Epidermal melanocyte (primary cell): ENCODE measurements around the gene ATP5ME.

Source experiments
- DNase-seq: peaks from one replicate; pipeline ENCODE4 v3.0.0; 2011; ENCODE audit warnings: low spot score; ENCODE audit not compliant: insufficient read length

The ATP5ME gene

GRCh38 chr4:684623-685327 lies 10.7 kb upstream of the ATP5ME start:
- DNase-seq = no peak

GRCh38 chr4:683982-684622 lies 10.0 kb upstream of the ATP5ME start:
- peak; percentile 70 for DNase-seq

- DNase-seq = no peak
Observed at GRCh38 chr4:683247-683897, 9.3 kb upstream of the ATP5ME start.

GRCh38 chr4:682490-683172 lies 8.6 kb upstream of the ATP5ME start:
- DNase-seq = no peak

- no peak for DNase-seq
Observed at GRCh38 chr4:681736-682451, 7.8 kb upstream of the ATP5ME start.

- DNase-seq = peak; percentile 87
Observed at GRCh38 chr4:680928-681645, 7.0 kb upstream of the ATP5ME start.

GRCh38 chr4:680551-680927 lies 6.5 kb upstream of the ATP5ME start:
- DNase-seq = no peak

- no peak for DNase-seq
Observed at GRCh38 chr4:680091-680490, 6.0 kb upstream of the ATP5ME start.

GRCh38 chr4:679629-680028 lies 5.6 kb upstream of the ATP5ME start:
- no peak for DNase-seq

GRCh38 chr4:679104-679481 lies 5.0 kb upstream of the ATP5ME start:
- no peak for DNase-seq

GRCh38 chr4:678331-679103 lies 4.4 kb upstream of the ATP5ME start:
- no peak for DNase-seq

GRCh38 chr4:677431-678293 lies 3.6 kb upstream of the ATP5ME start:
- no peak for DNase-seq

- DNase-seq = no peak
Observed at GRCh38 chr4:676871-677235, 2.8 kb upstream of the ATP5ME start.

GRCh38 chr4:675980-676870 lies 2.1 kb upstream of the ATP5ME start:
- DNase-seq = no peak

GRCh38 chr4:675036-675882 lies 1.2 kb upstream of the ATP5ME start:
- DNase-seq = no peak

GRCh38 chr4:673349-674091 lies 556 bp downstream of the ATP5ME start:
- peak; percentile 60 for DNase-seq

GRCh38 chr4:671769-672168 lies 2.3 kb downstream of the ATP5ME start:
- no peak for DNase-seq
